Activated CD8-positive, alpha-beta memory T cell treated with anti-CD3 and anti-CD28 coated beads for 36 hours (primary cell): Measurements from ENCODE around the gene WIPF1. TPM values are rescaled to one million over a fixed set of nuclear protein-coding genes. Genes with fewer than 3 reads are reported as not detected.

ENCODE experiments used
- CTCF ChIA-PET: fragments of 350-600 bp; sonication (Branson Sonifier 250); formaldehyde crosslinking; loops from one replicate; lab custom pipeline; 2021; ENCODE audit warnings: antibody characterized with exemption; lab: Charles Lee
- POLR2A ChIA-PET: fragments of 350-600 bp; sonication (Branson Sonifier 250); formaldehyde crosslinking; loops from one replicate; lab custom pipeline; 2021; ENCODE audit warnings: antibody characterized with exemption; lab: Charles Lee
- total RNA-seq, 2 experiments: library from RNA; stranded (reverse); gene quantifications; one replicate each; pipeline ENCODE4 v1.2.3, GENCODE V29; 2021

WIPF1 gene
- total RNA-seq, 2 experiments from 2014 or later: 346 to 350 TPM

GRCh38 chr2:174608866-174609214 is 11.2 kb upstream of the WIPF1 start:
- POLR2A ChIA-PET: interaction anchor here (0.7 to 1.7 kb wide), 5 partner anchors 9 to 25 kb away, joined by 3 to 6 read pairs (median 5); partner anchors contain the start of gene WIPF1
- CTCF ChIA-PET: interaction anchor here (0.5 to 2.9 kb wide), 5 partner anchors 12 to 1306 kb away, joined by 3 to 12 read pairs (median 8); partner anchors contain the start of gene WIPF1

GRCh38 chr2:174607989-174608865 is 10.6 kb upstream of the WIPF1 start:
- CTCF ChIA-PET: interaction anchor here (0.5 to 2.8 kb wide), 5 partner anchors 8 to 1305 kb away, joined by 3 to 12 read pairs (median 3); partner anchors contain the start of gene WIPF1

GRCh38 chr2:174607584-174607983 is 10.0 kb upstream of the WIPF1 start:
- ChIA-PET POLR2A (interaction anchor here (1.2 kb wide), 1 partner anchor 13 kb away, joined by 5 read pairs; no protein-coding TSS in a partner anchor), CTCF (interaction anchor here (0.9 to 2.4 kb wide), 2 partner anchors 9 to 10 kb away, joined by 3 to 8 read pairs; partner anchors contain the start of gene WIPF1)

More at GRCh38 chr2:174607989-174608865, 10.6 kb upstream of the WIPF1 start:
- POLR2A ChIA-PET: interaction anchor here (0.8 to 1.7 kb wide), 4 partner anchors 9 to 26 kb away, joined by 3 to 6 read pairs (median 5); no protein-coding TSS in a partner anchor

- ChIA-PET POLR2A (no interaction called here), CTCF (interaction anchor here (1.0 kb wide), 1 partner anchor 26 kb away, joined by 3 read pairs; no protein-coding TSS in a partner anchor)
These were observed 8.7 kb upstream of the WIPF1 start for GRCh38 chr2:174606336-174606735.

GRCh38 chr2:174605687-174606086 is 8.1 kb upstream of the WIPF1 start:
- CTCF ChIA-PET: interaction anchor here (1.0 kb wide), 1 partner anchor 27 kb away, joined by 3 read pairs; no protein-coding TSS in a partner anchor

GRCh38 chr2:174603280-174603679 is 5.7 kb upstream of the WIPF1 start:
- CTCF ChIA-PET: interaction anchor here (0.6 to 5.1 kb wide), 12 partner anchors 9 to 140 kb away, joined by 3 to 25 read pairs (median 3); no protein-coding TSS in a partner anchor
- POLR2A ChIA-PET: interaction anchor here (0.9 to 1.1 kb wide), 2 partner anchors 8 to 9 kb away, joined by 3 to 4 read pairs; no protein-coding TSS in a partner anchor

More at GRCh38 chr2:174605687-174606086, 8.1 kb upstream of the WIPF1 start:
- POLR2A ChIA-PET: interaction anchor here (0.6 kb wide), 1 partner anchor 39 kb away, joined by 10 read pairs; no protein-coding TSS in a partner anchor

GRCh38 chr2:174602745-174603144 is 5.1 kb upstream of the WIPF1 start:
- POLR2A ChIA-PET: interaction anchor here (0.9 to 1.1 kb wide), 2 partner anchors 8 to 9 kb away, joined by 3 to 4 read pairs; no protein-coding TSS in a partner anchor
- CTCF ChIA-PET: interaction anchor here (0.7 to 5.1 kb wide), 11 partner anchors 8 to 140 kb away, joined by 3 to 25 read pairs (median 3); no protein-coding TSS in a partner anchor

GRCh38 chr2:174600349-174600748 is 2.7 kb upstream of the WIPF1 start:
- ChIA-PET CTCF (interaction anchor here (0.7 to 5.1 kb wide), 4 partner anchors 17 to 138 kb away, joined by 3 to 25 read pairs (median 6); no protein-coding TSS in a partner anchor), POLR2A (interaction anchor here (0.7 kb wide), 1 partner anchor 37 kb away, joined by 11 read pairs; no protein-coding TSS in a partner anchor)

GRCh38 chr2:174599310-174599921 is 1.8 kb upstream of the WIPF1 start:
- CTCF ChIA-PET: interaction anchor here (1.2 to 5.1 kb wide), 3 partner anchors 15 to 137 kb away, joined by 3 to 25 read pairs (median 6); no protein-coding TSS in a partner anchor
- POLR2A ChIA-PET: no interaction called here

GRCh38 chr2:174597009-174597344 is 627 bp downstream of the WIPF1 start:
- CTCF ChIA-PET: interaction anchor here (0.6 to 4.2 kb wide), 7 partner anchors 10 to 85 kb away, joined by 3 to 33 read pairs (median 5); no protein-coding TSS in a partner anchor
- POLR2A ChIA-PET: interaction anchor here (0.6 to 5.6 kb wide), 6 partner anchors 11 to 85 kb away, joined by 3 to 64 read pairs (median 7); no protein-coding TSS in a partner anchor

- CTCF ChIA-PET: interaction anchor here (1.2 to 4.2 kb wide), 5 partner anchors 9 to 103 kb away, joined by 4 to 33 read pairs (median 5); no protein-coding TSS in a partner anchor
- POLR2A ChIA-PET: interaction anchor here (1.0 to 5.6 kb wide), 4 partner anchors 10 to 38 kb away, joined by 3 to 64 read pairs (median 11); no protein-coding TSS in a partner anchor
These were observed 1.7 kb downstream of the WIPF1 start for GRCh38 chr2:174595891-174596397.

- POLR2A ChIA-PET: interaction anchor here (0.6 to 5.6 kb wide), 5 partner anchors 7 to 104 kb away, joined by 3 to 64 read pairs (median 5); no protein-coding TSS in a partner anchor
- CTCF ChIA-PET: interaction anchor here (0.8 to 4.2 kb wide), 5 partner anchors 14 to 102 kb away, joined by 4 to 33 read pairs (median 5); no protein-coding TSS in a partner anchor
These were observed 2.3 kb downstream of the WIPF1 start for GRCh38 chr2:174595116-174595809.

- ChIA-PET CTCF (interaction anchor here (0.8 to 2.2 kb wide), 6 partner anchors 8 to 103 kb away, joined by 3 to 11 read pairs (median 4); no protein-coding TSS in a partner anchor), POLR2A (interaction anchor here (0.6 to 5.6 kb wide), 7 partner anchors 8 to 40 kb away, joined by 3 to 64 read pairs (median 5); no protein-coding TSS in a partner anchor)
These were observed 3.1 kb downstream of the WIPF1 start for GRCh38 chr2:174594456-174594855.

GRCh38 chr2:174593574-174594203 is 3.9 kb downstream of the WIPF1 start:
- ChIA-PET CTCF (interaction anchor here (0.8 to 2.2 kb wide), 5 partner anchors 9 to 102 kb away, joined by 3 to 11 read pairs (median 4); no protein-coding TSS in a partner anchor), POLR2A (interaction anchor here (0.5 to 5.6 kb wide), 6 partner anchors 9 to 41 kb away, joined by 3 to 64 read pairs (median 4); no protein-coding TSS in a partner anchor)

- POLR2A ChIA-PET: interaction anchor here (0.7 to 5.6 kb wide), 3 partner anchors 11 to 194 kb away, joined by 3 to 64 read pairs (median 18); no protein-coding TSS in a partner anchor
- CTCF ChIA-PET: interaction anchor here (1.3 to 1.4 kb wide), 2 partner anchors 41 to 102 kb away, joined by 3 to 4 read pairs; no protein-coding TSS in a partner anchor
These were observed 4.6 kb downstream of the WIPF1 start for GRCh38 chr2:174593041-174593440.

- POLR2A ChIA-PET: interaction anchor here (1.4 kb wide), 1 partner anchor 10 kb away, joined by 5 read pairs; no protein-coding TSS in a partner anchor
- CTCF ChIA-PET: interaction anchor here (0.6 to 1.5 kb wide), 4 partner anchors 9 to 90 kb away, joined by 3 to 7 read pairs (median 4); no protein-coding TSS in a partner anchor
These were observed 5.9 kb downstream of the WIPF1 start for GRCh38 chr2:174591740-174592139.
